ENCODE data around the gene LPP.

LPP gene

DNA sequence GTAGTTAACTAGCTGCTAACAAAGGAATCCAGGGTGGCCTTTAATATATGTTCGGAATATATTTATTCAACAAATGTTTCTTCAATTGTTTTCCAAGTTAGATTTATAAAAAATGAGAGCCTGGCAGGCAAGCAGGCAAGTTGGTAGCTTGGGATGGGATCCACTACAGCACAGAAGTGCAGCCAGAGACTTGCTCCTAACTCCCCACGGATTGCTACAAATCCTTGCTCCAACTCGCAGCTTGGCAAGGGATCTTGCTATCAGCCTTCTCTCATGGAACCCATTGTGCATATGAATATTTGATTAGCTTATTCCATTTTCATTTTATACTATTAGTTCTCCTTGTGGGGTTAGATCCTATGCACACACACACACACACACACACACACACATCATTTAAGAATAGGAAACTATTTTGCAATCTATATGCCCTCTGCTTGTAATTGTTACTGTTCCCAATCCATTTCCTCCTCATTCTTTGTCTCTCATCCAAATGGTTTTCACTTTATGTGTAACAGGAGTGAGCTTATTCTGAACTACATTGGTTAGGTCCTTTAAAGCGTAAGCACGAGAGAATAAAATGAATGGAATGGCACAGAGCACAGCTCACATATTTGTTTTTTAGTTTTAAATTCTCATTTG, 505.6 kb downstream of the LPP start:
- DNase-seq: no peak

DNA sequence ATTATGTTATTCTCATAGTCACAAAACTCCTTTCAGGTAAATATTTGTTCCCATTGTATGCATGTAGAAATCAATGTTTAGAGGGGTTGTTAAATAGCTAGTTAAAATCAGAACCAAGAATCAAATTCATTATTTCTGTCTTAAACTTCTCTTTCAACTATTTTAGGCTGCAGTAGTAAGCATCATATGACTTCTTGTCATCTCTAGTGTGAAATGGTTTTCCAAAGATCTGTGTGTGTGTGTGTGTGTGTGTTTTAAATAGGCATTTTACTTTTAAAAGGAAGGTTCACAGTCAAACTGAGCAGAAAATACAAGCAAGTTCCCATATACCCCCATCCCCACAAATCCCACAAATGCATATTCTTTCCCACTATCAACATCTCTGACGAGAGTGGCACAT, 506.5 kb downstream of the LPP start:
- DNase-seq: no peak

DNA sequence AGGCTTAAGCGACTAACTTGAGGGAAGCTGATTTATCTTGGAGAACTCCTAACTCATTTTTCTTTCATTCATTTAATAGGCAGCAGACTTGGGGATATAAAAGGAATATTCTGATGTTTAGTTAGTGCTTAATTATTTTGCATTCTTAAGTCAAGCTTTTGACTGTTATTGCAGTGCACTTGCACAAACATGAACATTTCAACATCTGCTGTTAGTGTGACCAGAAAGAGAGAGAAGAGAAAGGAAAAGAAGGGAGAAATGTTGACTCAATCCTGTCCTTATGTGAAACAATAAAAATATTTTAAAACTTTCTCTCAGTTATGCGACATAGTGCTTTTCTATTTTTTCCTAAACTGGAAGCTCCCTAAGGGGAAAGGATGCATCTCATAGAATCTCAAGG, 507.8 kb downstream of the LPP start:
- DNase-seq: no peak

DNA sequence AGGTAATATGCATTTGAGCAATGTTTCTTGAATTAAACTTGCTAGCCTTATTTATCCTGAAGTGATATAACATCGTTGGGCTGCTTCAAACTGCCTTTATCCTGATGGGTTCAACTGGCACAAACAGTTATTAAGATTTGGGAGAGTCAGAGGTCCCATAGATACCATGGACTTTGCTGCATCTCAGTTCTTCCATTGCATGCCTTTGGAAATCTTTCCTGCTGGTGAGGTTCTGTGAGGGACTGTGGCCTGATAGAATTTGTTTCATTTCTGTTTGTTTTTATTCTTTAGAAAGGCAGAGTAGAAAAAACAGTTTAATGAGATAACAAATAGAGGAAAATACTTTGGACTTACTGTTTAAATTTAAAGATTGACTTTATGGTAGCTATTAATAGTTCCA, 508.3 kb downstream of the LPP start:
- DNase-seq: no peak

DNA sequence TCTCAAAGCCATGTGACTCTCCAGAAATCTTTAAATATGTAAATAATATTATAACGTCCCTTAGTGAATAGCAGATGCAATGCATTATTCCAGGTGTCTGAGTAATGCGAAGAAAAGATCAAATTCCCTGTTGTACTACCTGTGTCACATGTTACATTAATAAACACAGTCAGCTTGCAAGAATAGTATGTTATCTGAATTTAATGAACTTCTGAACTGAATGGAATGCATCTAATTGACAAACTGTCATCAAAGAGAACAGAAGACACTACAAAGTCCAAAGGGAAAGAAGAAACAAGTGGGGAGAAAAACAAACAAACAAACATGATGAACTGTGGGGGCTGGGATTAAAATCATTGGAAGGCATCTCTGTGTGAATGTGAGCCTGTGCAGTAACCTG, 508.8 kb downstream of the LPP start:
- no peak for DNase-seq

DNA sequence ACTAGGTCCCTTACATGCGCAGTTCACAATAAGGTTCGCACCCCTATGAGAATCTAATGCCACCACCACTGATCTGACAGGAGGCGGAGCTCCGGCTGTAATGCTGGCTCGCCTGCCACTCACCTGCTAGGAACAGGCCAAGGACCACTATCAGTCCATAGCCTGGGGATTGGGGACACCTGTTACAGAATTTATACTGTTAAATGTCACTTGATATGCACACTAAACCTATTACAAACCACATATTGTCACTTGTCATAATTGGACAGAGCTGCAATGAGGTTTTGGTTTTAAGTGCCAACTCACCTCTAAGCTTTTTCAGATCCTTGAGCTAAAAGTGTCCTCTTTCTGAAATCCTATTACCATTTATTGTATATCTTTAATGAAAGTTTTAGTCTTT, 509.9 kb downstream of the LPP start:
- no peak for DNase-seq

DNA sequence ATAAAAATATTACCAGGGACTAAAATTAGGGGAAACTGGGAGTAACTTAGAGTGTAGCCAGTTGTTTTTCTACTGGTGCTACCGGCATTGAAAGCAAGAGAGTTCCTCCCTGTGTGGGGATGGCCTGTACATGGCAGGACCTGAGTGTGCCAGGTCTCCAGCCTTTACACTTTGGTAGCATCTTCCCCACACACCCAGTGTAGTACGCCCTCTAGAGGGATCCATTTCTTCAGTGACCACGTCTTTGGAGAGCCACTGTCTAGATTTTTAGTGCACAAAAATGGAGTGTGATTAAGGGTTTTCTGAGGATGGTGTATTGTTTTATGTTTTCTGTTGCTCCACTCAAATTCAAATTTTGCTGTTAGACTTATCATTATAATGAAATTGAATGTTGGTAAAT, 510.8 kb downstream of the LPP start:
- no peak for DNase-seq

DNA sequence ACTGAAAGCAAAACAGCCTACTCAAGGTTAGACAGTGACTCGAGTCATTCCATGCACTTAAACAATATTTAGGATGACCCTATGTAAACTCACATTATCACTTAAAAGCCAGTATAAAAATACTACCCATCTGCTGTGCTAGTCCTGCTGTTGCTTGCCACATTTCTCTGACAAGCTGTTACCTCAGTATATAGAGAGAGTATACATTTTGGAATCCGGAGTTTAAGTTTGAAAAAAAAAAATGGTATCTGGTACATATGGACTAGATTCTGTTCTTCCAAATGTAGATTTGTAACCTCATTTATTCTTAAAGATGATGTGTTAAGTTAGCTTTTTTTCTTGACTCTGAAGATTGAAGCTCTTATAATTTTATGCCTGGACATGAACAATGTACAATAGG, 514.0 kb downstream of the LPP start:
- no peak for DNase-seq

DNA sequence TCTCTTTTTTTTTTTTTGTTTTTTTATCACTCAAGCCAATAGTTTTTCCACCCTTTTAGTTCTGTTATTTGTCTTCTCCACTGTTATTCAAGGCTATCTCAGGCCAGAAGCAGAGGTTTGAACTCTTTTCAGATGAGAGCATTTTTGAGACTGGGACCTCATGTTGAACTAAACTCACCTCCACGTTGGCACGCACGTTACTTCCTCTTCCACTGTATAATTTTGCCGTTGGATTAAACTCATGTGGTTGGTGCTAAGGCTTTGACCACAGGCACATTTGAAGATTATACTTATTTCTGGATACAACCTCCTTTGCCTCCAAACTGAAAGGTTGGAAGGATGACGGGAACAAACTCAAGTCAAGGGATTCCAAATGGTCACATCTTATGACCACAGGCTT, 516.5 kb downstream of the LPP start:
- no peak for DNase-seq

DNA sequence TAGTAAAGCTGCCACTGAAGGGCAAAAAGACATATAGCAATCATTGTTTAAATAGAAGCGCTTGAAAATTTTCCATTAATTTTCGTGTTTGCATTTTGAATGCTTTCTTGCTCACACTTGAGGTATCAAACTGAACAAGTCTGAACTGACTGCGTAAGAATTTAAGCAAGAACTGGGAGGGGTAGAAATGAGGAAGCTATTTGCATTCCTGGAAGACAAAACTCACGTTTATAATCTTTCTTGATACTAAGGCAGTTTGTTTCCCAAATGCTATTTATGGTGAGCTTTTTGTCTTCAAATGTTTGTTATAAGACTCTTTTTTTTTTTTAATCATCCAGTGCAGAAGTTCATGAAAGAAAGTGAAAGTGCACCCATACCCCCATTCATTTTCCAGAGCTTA, 518.0 kb downstream of the LPP start:
- DNase-seq: no peak

DNA sequence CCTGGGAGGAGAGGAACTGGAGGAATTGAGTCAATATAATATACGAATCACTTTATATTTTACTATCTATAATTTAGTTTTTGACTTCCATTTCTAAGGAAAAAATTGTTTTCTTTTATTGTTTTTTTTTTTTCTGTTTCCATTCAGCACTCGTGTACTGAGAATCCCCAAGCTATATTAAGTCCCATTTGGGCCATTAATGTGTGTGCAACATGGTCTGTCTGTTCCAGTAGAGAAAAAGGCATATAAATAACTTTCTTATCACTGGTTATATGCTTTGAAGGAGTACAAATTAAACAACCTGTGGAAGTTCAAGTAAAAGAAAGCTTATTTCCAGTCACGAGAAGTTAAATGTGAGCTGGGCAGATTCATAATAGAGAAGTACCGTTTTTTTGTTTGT, 518.9 kb downstream of the LPP start:
- DNase-seq: no peak

DNA sequence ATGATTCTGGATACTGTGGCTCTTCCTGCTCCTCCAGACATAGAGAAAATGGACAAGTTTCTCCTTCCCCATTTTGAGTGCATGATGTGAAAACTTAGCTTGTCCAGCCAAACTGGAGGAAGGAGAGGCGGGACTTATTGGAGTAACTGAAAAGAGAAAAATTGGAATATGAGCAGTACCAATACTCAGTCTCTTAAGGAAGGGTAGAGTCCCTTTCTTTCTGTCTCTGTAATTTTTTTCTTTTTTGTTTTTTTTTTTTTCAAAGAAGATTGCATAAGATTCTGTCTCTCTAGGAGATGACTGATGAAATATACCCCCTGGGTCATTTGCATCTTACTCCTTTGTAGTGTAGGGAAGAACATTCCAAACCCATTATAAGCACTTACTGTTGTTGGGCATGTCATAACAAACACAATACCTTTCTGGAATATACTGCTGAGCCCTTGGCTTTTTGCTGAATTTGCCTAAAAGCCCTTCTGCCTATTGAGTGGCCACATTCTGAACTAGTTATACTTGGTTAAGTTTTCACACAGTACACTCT, 519.8 kb downstream of the LPP start:
- no peak for DNase-seq

DNA sequence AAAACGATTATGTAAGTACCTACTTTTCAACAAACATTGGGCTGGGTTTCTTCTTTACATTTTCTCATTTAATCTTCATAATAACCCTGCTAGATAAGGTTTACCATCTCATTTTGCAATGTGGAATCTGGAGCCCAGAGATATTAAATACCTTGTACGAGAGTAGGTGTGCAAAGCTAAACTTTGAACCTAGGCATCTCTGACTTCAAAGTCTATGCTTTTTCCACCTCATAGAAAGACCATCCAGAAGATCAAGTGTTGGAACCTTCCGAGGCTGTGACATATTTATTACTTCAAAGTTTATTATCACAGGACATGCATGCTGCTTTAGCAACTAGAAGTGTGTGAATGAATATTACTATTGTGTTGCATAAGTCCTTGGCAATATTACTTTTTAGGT, 520.6 kb downstream of the LPP start:
- DNase-seq: no peak

DNA sequence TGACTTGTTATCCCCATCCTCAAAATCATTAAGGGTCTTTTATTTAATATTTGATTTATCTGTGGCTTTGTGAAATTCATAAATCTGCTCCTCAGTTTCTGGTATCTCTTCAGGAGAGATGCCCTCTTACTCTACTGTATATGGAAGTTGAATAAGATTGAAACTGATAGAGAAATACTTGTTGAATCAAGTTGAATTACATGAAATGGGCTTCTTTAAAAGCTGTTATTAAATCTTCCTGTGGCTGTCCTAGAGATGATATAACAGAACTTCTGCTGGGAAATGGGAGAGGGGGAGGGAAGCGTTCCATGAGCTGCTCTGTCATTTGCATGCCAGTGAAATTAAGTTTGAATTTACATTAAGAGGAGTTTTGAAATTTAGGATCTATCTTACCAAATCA, 523.4 kb downstream of the LPP start:
- no peak for DNase-seq

DNA sequence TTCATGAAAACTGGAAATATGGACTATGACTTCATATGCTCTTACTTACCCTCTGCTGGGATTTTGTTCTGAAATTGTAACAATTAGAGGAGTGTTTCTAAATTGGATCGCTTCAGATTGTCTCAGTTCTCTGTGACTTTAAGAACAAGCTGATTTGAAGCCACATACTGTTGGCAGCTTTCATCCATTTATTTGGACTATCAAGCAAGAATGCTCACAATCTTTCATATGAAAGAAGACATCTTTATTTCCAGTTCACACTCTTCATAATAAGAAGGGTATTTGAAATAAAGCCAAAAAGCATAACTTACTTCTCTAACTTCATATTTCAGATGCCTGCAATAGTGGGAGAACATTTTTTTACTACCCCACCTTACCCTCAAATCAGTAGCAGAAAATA, 526.2 kb downstream of the LPP start:
- DNase-seq: no peak

DNA sequence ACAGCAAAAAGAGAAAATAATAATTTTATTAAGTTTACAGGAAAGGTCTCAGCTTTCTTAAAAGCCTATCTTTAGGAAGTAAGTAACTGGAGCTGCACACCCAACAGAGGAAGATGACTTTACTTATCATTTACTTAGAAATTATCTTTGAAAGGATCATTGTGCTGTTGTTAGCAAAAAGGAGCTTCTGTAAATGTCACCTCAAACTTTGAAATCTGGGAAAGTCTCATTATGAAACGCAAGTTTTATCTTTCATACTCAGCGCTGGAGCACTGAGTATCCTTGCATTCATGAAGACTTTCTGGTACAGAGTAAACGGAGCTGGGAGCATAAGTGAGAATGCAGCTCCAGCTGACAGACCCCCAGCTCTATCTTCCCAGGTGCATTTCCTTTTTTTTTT, 526.6 kb downstream of the LPP start:
- DNase-seq: no peak

DNA sequence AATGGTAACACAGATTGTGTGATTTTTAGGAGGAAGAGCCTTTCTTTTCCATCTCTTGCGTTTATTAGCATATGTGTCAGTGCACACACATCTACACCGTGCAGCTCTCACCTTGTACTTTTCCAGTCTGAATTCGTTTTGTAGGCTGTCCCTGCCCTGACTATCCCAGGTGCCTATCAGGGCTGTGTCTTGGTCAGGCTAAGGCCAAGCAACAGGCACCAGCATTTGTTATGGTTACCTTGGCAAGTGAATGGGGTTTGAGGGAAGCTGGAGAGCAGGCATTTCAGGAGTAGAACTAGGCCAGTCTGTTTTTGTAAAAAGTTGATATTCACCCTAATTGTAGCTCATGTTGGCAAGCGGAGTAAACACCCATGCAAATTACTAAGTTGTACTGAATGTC, 528.4 kb downstream of the LPP start:
- DNase-seq: no peak

DNA sequence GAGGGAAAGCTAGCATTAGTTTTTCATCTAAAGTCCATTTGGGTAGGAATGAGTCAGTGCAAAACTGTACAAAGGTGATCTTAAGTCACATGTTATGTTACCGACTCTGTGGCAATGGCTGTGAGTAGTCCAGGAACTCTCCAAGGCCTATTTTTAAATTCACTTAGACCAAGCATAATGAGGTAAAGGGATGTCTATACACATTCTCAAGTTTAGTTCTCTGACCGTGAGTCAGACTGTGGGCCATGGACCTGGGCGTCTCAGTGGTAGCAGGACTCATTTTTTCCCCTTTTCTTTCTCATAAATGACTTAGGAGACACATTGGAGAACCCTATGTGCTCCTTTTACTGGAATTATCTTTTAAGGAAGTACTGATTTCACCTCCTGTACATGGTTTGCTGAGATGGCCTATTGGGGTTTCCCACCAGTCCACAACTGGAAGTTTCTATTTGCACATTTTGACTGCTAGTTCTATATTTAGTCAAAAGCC, 529.1 kb downstream of the LPP start:
- no peak for DNase-seq

DNA sequence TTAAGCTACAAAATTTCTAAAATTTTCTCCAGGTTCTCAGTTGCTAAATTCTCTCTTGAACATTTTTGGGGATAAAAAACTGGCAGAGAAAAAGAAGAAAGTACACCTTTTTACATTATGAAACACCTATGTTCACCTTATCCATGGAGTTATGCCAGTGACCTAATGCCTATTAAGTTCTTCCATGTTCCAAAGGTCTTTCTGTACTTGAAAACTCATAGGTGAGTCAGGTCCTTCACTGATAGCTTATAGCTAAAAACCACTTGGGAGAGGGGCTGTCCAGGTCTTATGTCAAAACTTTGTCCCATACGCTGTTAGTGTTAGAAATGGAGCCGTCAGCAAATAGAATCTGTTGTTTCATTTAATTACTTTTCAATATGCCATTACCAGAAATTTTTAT, 530.3 kb downstream of the LPP start:
- no peak for DNase-seq

DNA sequence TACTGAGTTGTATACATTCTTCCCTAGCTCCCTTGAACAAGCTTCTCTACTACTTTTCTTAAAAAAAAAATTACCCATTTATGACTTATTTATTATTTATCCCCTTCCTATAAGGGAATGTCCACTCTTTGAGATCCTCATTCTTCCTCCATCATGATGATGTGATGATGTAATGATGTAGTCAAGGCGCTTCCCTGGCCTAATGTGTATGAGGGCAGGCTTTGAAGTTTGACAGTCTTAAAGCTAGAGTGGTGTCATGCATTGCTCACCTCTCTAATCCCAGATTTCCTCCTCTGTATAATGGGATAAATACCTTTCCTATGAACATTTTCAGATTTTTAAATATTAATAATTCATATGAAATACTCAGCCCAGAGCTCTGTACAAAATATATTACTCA, 531.8 kb downstream of the LPP start:
- DNase-seq: no peak

DNA sequence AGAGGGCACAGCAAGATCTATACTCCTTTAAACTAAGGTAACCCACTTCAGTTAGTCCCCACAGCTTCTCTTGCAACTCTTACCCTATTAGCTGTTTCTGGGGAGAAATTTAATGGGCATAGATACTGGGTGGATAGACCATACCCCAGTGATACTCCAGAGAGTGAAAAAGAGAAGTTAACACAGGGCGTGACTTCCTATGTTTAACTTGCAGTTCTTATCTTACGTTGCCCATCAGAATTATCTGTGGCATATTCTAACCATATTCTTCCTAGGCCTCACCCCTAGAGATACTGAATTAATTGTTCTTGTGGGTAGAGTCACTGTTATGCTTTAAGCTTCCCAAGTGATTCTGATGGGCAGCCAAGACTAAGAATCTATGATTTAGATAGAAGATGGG, 532.4 kb downstream of the LPP start:
- DNase-seq: no peak

DNA sequence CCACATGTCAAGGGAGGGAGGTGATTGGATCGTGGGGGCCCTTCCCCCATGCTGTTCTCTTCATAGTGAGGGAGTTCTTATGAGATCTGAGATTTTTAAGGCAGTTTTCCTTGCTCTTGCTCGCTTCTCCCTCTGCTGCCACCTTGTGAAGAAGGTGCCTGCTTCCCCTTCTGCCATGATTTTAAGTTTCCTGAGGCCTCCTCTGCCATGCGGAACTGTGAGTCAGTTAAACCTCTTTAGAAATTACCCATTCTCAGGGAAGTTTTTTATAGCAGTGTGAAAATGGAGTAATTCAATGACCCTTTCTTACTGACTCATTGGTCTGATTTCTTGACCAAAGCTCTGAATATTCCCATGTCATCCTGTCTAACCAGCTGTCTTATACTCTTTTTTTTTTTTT, 533.4 kb downstream of the LPP start:
- DNase-seq: no peak

DNA sequence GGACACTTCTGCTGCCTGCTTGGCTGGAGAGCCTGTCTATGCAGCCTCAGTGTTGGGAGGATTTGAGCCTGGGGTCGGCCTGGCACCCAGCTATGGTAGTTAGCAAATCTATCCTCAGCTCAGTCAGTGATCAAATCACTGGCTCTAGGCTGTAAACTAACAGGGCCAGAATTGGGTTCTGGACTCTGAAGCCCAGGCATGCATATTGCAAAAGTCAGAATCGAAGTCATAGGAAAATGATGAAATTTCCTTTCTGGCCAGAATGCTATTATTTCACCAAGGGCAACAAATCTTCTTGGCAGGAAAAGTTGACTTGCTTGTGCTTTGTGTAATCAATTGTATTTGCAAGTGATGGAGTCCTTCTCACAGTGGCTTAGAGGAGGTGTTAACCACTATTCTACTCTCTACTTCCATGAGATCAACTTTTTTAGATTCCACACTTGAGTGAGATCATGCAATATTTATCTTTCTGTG, 535.2 kb downstream of the LPP start:
- no peak for DNase-seq

DNA sequence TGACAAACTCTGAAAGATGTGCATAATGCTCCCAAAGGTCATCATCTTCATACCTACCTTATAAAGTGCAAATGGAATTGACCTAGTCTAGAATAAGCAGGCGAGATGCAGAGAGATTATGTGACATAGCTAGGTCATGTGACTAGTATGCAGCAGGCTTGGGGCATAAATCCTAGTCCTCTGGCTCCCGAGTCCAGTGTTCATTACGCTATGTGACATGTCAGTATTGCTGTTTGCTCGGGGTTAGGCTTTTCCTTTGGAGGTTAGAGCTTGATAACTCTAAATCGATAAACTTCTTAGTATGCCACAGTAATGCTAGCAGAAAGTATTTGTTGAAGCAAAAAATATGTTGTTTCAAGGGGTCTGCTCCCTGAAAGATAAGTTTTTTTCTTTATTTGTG, 536.1 kb downstream of the LPP start:
- no peak for DNase-seq

DNA sequence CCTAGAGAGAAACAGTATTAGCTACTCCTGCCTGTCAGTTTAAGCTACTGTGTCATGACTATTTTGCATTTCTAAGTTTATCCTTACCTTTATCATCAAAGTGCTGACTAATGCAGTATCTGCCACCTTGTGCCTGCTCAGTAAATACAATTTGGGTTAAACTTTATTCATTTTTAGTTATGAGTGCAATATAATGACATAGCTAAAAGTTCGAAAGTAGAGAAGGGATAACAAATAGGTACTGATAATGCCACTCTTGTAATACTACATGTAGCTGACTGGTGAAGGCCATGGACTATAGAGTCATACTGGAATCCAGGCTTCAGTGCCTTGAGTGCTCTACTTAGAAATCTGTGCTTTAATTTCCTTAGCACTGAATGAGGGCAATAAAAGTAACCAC, 537.0 kb downstream of the LPP start:
- no peak for DNase-seq

All from activated CD4-positive, CD25-positive, alpha-beta regulatory T cell treated with anti-CD3 and anti-CD28 coated beads, Interleukin-2, amount 50 U/mL, for 72 hours (primary cell).